Neural cell (in vitro differentiated cells): ENCODE results near the gene PACS2.

Experiments
- CTCF ChIP-seq: fragments of 450-650 bp; IDR thresholded peaks from 2 replicates; pipeline ENCODE4 v1.5.1; 2014; ENCODE audit warnings: antibody characterized with exemption, mild to moderate bottlenecking, moderate library complexity; ENCODE audit not compliant: poor library complexity, severe bottlenecking
- EP300 ChIP-seq: fragments of 450-650 bp; conservative IDR thresholded peaks from 2 replicates; pipeline ENCODE4 v1.6.1; 2014; ENCODE audit warnings: antibody characterized with exemption, mild to moderate bottlenecking, moderate library complexity; ENCODE audit not compliant: poor library complexity, severe bottlenecking
- EZH2 ChIP-seq: fragments of 200-600, 300-800 bp; shearing (Covaris generic), sonication (generic); IDR thresholded peaks from 2 replicates; pipeline ENCODE4 v1.6.1; 2014; ENCODE audit warnings: antibody characterized with exemption, low read length, borderline replicate concordance, mild to moderate bottlenecking; ENCODE audit not compliant: insufficient read depth, poor library complexity, severe bottlenecking
- POLR2AphosphoS5 ChIP-seq: IDR thresholded peaks from 2 replicates; pipeline ENCODE4 v1.6.1; 2012
- REST ChIP-seq: IDR thresholded peaks from 2 replicates; pipeline ENCODE4 v1.6.1; 2012; ENCODE audit warnings: borderline replicate concordance
- SMC3 ChIP-seq: fragments of 450-650 bp; conservative IDR thresholded peaks from 2 replicates; pipeline ENCODE4 v1.6.1; 2014; ENCODE audit warnings: antibody characterized with exemption, mild to moderate bottlenecking, moderate library complexity; ENCODE audit not compliant: poor library complexity

- TF ChIP-seq POLR2AphosphoS5 (no peak), CTCF (no peak), SMC3 (no peak), EP300 (no peak), REST (no peak), EZH2 (no peak)
Measured at GRCh38 chr14:105279642-105280361, 34.7 kb upstream of the PACS2 start.
